ENCODE data around the gene HES5.
"Not testable (repeated sequence)": the region's sequence is repeated elsewhere in the genome, so short reads cannot be mapped to it uniquely, and the experiment has no call there.

HES5 gene

GRCh38 chr1:2553871-2554620 is 24.0 kb upstream of the HES5 start:
- no peak overlapping the region for H3K4me3 ChIP-seq (ENCODE audit: low read depth, low read length)
- TF ChIP-seq, protein P1, sequence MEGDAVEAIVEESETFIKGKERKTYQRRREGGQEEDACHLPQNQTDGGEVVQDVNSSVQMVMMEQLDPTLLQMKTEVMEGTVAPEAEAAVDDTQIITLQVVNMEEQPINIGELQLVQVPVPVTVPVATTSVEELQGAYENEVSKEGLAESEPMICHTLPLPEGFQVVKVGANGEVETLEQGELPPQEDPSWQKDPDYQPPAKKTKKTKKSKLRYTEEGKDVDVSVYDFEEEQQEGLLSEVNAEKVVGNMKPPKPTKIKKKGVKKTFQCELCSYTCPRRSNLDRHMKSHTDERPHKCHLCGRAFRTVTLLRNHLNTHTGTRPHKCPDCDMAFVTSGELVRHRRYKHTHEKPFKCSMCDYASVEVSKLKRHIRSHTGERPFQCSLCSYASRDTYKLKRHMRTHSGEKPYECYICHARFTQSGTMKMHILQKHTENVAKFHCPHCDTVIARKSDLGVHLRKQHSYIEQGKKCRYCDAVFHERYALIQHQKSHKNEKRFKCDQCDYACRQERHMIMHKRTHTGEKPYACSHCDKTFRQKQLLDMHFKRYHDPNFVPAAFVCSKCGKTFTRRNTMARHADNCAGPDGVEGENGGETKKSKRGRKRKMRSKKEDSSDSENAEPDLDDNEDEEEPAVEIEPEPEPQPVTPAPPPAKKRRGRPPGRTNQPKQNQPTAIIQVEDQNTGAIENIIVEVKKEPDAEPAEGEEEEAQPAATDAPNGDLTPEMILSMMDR (IDR thresholded peaks at IDR 0.05; ENCODE audit: low read depth, low read length) = no peak
- peak; percentile 6 for DNase-seq
- no peak overlapping the region for H3K27ac ChIP-seq
- H3K9me3 ChIP-seq (ENCODE audit: severe bottlenecking) = no peaks in the 10 kb centered on the region
- no peaks in the 10 kb centered on the region for H3K36me3 ChIP-seq
- H3K27me3 ChIP-seq (ENCODE audit: insufficient read depth, low read depth, severe bottlenecking) = no peaks in the 10 kb centered on the region

DNA sequence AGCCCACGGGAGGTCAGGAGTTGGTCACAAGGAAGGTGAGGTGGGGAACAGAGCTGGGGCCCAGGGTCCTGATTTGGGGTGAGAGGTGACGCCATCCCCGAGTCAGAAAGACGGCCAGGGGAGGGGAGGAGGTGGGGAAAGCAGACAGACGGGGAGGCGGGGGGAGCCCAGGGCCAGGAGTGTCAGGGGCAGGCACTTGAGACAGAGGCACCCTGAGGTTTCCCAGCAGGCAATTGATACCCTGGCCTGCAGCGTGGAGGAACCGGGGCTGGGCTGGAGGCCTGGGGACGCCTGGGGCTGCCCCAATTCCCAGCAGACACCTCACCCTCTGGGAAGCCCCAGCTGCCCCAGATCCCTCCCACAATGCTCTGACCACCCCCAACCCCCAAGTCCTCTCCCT is 23.0 kb upstream of the HES5 start:
- not testable (repeated sequence) for H3K27me3 ChIP-seq (ENCODE audit: insufficient read depth, low read depth, severe bottlenecking); H3K36me3 ChIP-seq; H3K9me3 ChIP-seq (ENCODE audit: severe bottlenecking); H3K4me3 ChIP-seq (ENCODE audit: low read depth, low read length); DNase-seq; H3K27ac ChIP-seq

- Histone ChIP-seq H3K27ac (no peak overlapping the region), H3K27me3 (ENCODE audit: insufficient read depth, low read depth, severe bottlenecking) (no peaks in the 10 kb centered on the region), H3K9me3 (ENCODE audit: severe bottlenecking) (no peaks in the 10 kb centered on the region), H3K4me3 (ENCODE audit: low read depth, low read length) (no peak overlapping the region), H3K36me3 (no peaks in the 10 kb centered on the region)
- no peak for DNase-seq
- TF ChIP-seq, protein P1 (IDR thresholded peaks at IDR 0.05; ENCODE audit: low read depth, low read length) = no peak
Measured at GRCh38 chr1:2552189-2552588, 22.1 kb upstream of the HES5 start.

GRCh38 chr1:2551544-2551943 is 21.5 kb upstream of the HES5 start:
- H3K9me3 ChIP-seq (ENCODE audit: severe bottlenecking); DNase-seq; H3K27me3 ChIP-seq (ENCODE audit: insufficient read depth, low read depth, severe bottlenecking); H3K4me3 ChIP-seq (ENCODE audit: low read depth, low read length); H3K36me3 ChIP-seq; H3K27ac ChIP-seq: not testable (repeated sequence)

GRCh38 chr1:2550309-2550861 is 20.3 kb upstream of the HES5 start:
- not testable (repeated sequence) for H3K4me3 ChIP-seq (ENCODE audit: low read depth, low read length); H3K36me3 ChIP-seq; H3K9me3 ChIP-seq (ENCODE audit: severe bottlenecking); DNase-seq; H3K27ac ChIP-seq; H3K27me3 ChIP-seq (ENCODE audit: insufficient read depth, low read depth, severe bottlenecking)

DNA sequence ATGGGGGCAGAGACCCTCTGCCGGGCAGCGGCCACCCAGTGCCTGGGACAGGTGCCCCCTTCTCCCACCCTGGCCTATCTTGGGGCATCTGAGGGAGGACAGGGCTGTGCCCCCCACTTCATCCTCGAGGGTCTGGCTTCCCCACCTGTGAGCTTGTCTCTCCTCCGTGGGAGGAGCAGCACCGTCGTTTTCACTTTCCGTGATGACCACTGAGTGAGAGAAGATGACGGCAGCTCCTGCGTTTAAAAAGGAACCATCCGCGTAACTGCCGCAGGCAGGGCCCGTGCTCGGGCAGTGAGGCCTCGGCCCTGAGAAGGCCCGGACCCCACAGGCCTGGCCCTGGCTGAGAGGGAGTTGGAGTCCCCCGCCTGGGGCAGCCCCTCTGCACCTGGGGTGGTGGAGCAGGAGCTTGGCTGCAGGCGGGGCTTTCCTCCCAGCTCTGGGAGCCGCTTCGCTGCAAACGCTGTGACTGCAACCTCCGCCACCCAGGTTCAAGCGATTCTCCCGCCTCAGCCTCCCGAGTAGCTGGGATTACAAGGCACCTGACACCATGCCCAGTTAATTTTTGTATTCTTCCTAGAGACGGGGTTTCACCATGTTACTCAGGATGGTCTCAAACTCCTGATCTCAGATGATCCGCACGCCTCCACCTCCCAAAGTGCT is 19.4 kb upstream of the HES5 start:
- not testable (repeated sequence) for H3K9me3 ChIP-seq (ENCODE audit: severe bottlenecking); H3K27ac ChIP-seq; H3K36me3 ChIP-seq; H3K27me3 ChIP-seq (ENCODE audit: insufficient read depth, low read depth, severe bottlenecking); DNase-seq; H3K4me3 ChIP-seq (ENCODE audit: low read depth, low read length)

DNA sequence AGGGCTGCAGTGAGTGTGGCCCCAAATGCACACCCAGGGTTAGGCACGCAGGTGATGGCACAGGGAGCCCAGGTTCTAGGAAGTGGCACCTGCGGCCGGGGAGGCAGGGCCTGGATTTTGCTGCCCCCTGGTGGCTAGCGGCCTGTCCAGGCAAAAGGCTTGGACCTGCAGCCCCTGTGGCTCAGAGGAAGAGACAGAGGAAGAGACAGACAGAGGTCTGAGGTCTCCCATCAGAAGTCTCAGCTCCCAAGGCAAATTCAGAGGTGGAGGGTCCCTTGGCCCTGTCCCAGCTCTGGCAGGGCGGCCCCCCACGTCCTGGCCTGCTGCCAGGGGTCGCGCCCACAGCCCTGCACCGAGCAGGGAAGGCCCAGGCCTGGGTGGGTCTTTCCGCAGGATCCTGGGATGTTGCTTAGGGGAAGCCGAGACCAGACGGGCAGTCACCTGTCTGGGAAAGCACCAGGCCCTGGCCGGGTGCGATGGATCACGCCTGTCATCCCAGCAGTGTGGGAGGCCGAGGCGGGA is 18.1 kb upstream of the HES5 start:
- Histone ChIP-seq H3K36me3 (no peaks in the 10 kb centered on the region), H3K4me3 (ENCODE audit: low read depth, low read length) (no peak overlapping the region), H3K27me3 (ENCODE audit: insufficient read depth, low read depth, severe bottlenecking) (no peaks in the 10 kb centered on the region), H3K9me3 (ENCODE audit: severe bottlenecking) (no peaks in the 10 kb centered on the region), H3K27ac (no peak overlapping the region)
- TF ChIP-seq, protein P1 (IDR thresholded peaks at IDR 0.05; ENCODE audit: low read depth, low read length) = peak; percentile 95
- peak; percentile 80 for DNase-seq

Data from WERI-Rb-1 (cell line).